ENCODE data around the gene CMTR1.

GRCh38 chr6:37520926-37521325 is 87.9 kb downstream of the CMTR1 start:
- TF ChIP-seq ZFP41 (tag by site-specific recombination; IDR thresholded peaks at IDR 0.05; ENCODE audit: borderline replicate concordance) (no peak), ZNF362 (tag by site-specific recombination; IDR thresholded peaks at IDR 0.05) (no peak), CTCF (tag by site-specific recombination; IDR thresholded peaks at IDR 0.05) (no peak), YY1 (tag by site-specific recombination; IDR thresholded peaks at IDR 0.05) (no peak), ZSCAN18 (tag by site-specific recombination; IDR thresholded peaks at IDR 0.05) (no peak), ZNF416 (tag by site-specific recombination; IDR thresholded peaks at IDR 0.05) (no peak), ZNF670 (tag by site-specific recombination; IDR thresholded peaks at IDR 0.05; ENCODE audit: low read depth) (no peak), ZNF324 (tag by site-specific recombination; IDR thresholded peaks at IDR 0.05) (no peak), PRDM10 (tag by site-specific recombination; IDR thresholded peaks at IDR 0.05) (no peak), ZNF274 (IDR thresholded peaks at IDR 0.05; ENCODE audit: low read length) (no peak), ZNF274 (tag by site-specific recombination; IDR thresholded peaks at IDR 0.05; ENCODE audit: borderline replicate concordance) (no peak), ZNF311 (tag by site-specific recombination; IDR thresholded peaks at IDR 0.05; ENCODE audit: borderline replicate concordance) (no peak), ZNF792 (tag by site-specific recombination; IDR thresholded peaks at IDR 0.05) (no peak), TSHZ1 (tag by site-specific recombination; IDR thresholded peaks at IDR 0.05; ENCODE audit: borderline replicate concordance) (no peak), ZNF843 (tag by site-specific recombination; IDR thresholded peaks at IDR 0.05) (no peak)
